Vagina (tissue), 2 donors: ENCODE measurements around the gene GNGT2.

ENCODE experiments used
- POLR2A ChIP-seq, 2 donors: fragments of 450-650 bp; IDR thresholded peaks; one replicate each; pipeline ENCODE4 v1.6.1; 2017; ENCODE audit warnings: antibody characterized with exemption in 2 of 2, mild to moderate bottlenecking in 2 of 2, moderate library complexity in 2 of 2
- TF ChIP-seq, protein P1 (sequence below), 3 experiments: fragments of 450-650 bp in 2 of 3; fragments of 200-600 bp in 1 of 3; sonication (generic) in 1 of 3; IDR thresholded peaks; one replicate each; pipeline ENCODE4 v1.5.1; 2017 to 2019; ENCODE audit warnings: antibody characterized with exemption in 3 of 3, mild to moderate bottlenecking in 2 of 3, moderate library complexity in 2 of 3

- TF ChIP-seq, protein P1, sequence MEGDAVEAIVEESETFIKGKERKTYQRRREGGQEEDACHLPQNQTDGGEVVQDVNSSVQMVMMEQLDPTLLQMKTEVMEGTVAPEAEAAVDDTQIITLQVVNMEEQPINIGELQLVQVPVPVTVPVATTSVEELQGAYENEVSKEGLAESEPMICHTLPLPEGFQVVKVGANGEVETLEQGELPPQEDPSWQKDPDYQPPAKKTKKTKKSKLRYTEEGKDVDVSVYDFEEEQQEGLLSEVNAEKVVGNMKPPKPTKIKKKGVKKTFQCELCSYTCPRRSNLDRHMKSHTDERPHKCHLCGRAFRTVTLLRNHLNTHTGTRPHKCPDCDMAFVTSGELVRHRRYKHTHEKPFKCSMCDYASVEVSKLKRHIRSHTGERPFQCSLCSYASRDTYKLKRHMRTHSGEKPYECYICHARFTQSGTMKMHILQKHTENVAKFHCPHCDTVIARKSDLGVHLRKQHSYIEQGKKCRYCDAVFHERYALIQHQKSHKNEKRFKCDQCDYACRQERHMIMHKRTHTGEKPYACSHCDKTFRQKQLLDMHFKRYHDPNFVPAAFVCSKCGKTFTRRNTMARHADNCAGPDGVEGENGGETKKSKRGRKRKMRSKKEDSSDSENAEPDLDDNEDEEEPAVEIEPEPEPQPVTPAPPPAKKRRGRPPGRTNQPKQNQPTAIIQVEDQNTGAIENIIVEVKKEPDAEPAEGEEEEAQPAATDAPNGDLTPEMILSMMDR (IDR thresholded peaks at IDR 0.05), result no peak
- no peak for TF ChIP-seq POLR2A (IDR thresholded peaks at IDR 0.05)
Observed at GRCh38 chr17:49168706-49169105, 41.7 kb downstream of the GNGT2 start.
